OCI-M1 (cell line): Measurements from ENCODE around the gene GLRA2.
"Not testable (repeated sequence)": the region's sequence is repeated elsewhere in the genome, so short reads cannot be mapped to it uniquely, and the experiment has no call there.

Source experiments
- DNase-seq: peaks from one replicate; lab custom pipeline; 2025; lab: John Stamatoyannopoulos, UW

Gene GLRA2

GRCh38 chrX:14591976-14592375 is 62.6 kb downstream of the GLRA2 start:
- no peak for DNase-seq

GRCh38 chrX:14594521-14594920 is 65.2 kb downstream of the GLRA2 start:
- no peak for DNase-seq

- DNase-seq = no peak
Observed at GRCh38 chrX:14598330-14598729, 69.0 kb downstream of the GLRA2 start.

- DNase-seq = no peak
Observed at GRCh38 chrX:14607446-14607985, 78.2 kb downstream of the GLRA2 start.

GRCh38 chrX:14612450-14612849 is 83.1 kb downstream of the GLRA2 start:
- not testable (repeated sequence) for DNase-seq

- no peak for DNase-seq
Observed at GRCh38 chrX:14616301-14616700, 87.0 kb downstream of the GLRA2 start.

- no peak for DNase-seq
Observed at GRCh38 chrX:14616836-14617235, 87.5 kb downstream of the GLRA2 start.

GRCh38 chrX:14618177-14618965 is 89.0 kb downstream of the GLRA2 start:
- no peak for DNase-seq

GRCh38 chrX:14630733-14631132 is 101.4 kb downstream of the GLRA2 start:
- DNase-seq = peak; percentile 4

GRCh38 chrX:14641681-14642655 is 112.6 kb downstream of the GLRA2 start:
- DNase-seq = no peak

- DNase-seq = no peak
Observed at GRCh38 chrX:14660970-14661369, 131.6 kb downstream of the GLRA2 start.

- no peak for DNase-seq
Observed at GRCh38 chrX:14670819-14671218, 141.5 kb downstream of the GLRA2 start.

- DNase-seq = no peak
Observed at GRCh38 chrX:14672611-14673172, 143.4 kb downstream of the GLRA2 start.

GRCh38 chrX:14673236-14673635 is 143.9 kb downstream of the GLRA2 start:
- no peak for DNase-seq

GRCh38 chrX:14673764-14674163 is 144.4 kb downstream of the GLRA2 start:
- DNase-seq = peak; percentile 40

GRCh38 chrX:14675500-14675899 is 146.2 kb downstream of the GLRA2 start:
- no peak for DNase-seq

- DNase-seq = no peak
Observed at GRCh38 chrX:14676431-14676830, 147.1 kb downstream of the GLRA2 start.

- not testable (repeated sequence) for DNase-seq
Observed at GRCh38 chrX:14688331-14688730, 159.0 kb downstream of the GLRA2 start.

- no peak for DNase-seq
Observed at GRCh38 chrX:14690553-14690952, 161.2 kb downstream of the GLRA2 start.

GRCh38 chrX:14694611-14695010 is 165.3 kb downstream of the GLRA2 start:
- no peak for DNase-seq

GRCh38 chrX:14697451-14697850 is 168.1 kb downstream of the GLRA2 start:
- DNase-seq = peak; percentile 55

GRCh38 chrX:14698790-14699189 is 169.5 kb downstream of the GLRA2 start:
- DNase-seq = no peak
